SK-N-SH (cell line): ENCODE measurements around the gene KCNQ4. TPM values are rescaled to one million over a fixed set of nuclear protein-coding genes. Genes with fewer than 3 reads are reported as not detected.

ENCODE experiments used
- CTCF ChIA-PET: fragments of 300-600, 350-600 bp; formaldehyde crosslinking; extraction: SDS; loops from one replicate; lab custom pipeline; 2021; lab: Yijun Ruan, JAX
- POLR2A ChIA-PET: fragments of 350-600 bp; sonication (Branson Sonifier 250); formaldehyde crosslinking; extraction: SDS; loops from one replicate; lab custom pipeline; 2020; ENCODE audit warnings: antibody characterized with exemption, inconsistent platforms; lab: Yijun Ruan, JAX
- DNase-seq: peaks from one replicate; pipeline ENCODE4 v3.0.0; 2012
- H2AFZ ChIP-seq: fragments of 200-600 bp; sonication (generic); 2 replicates; pipeline ENCODE4 v1.8.1; 2016; ENCODE audit warnings: antibody characterized with exemption, mild to moderate bottlenecking, low read depth
- H3F3A ChIP-seq: fragments of 200-600 bp; sonication (generic); replicated peaks from 2 replicates; pipeline ENCODE3; 2016; ENCODE audit warnings: antibody characterized with exemption, mild to moderate bottlenecking; ENCODE audit not compliant: insufficient read depth
- H3K27ac ChIP-seq, 2 experiments: fragments of 200-500 bp in 1 of 2; fragments of 200-600 bp in 1 of 2; sonication (Bioruptor generic) in 1 of 2; sonication (generic), shearing (Covaris generic) in 1 of 2; 2 replicates each; pipeline versions ENCODE4 v1.5.1 to v1.6.1; 2014 to 2016; ENCODE audit warnings: low read depth in 2 of 2, inconsistent platforms in 1 of 2, low read length in 1 of 2, mild to moderate bottlenecking in 1 of 2, mixed read lengths in 1 of 2
- H3K27me3 ChIP-seq: fragments of 200-600 bp; sonication (generic), shearing (Covaris generic); 2 replicates; pipeline ENCODE4 v1.6.1; 2016; ENCODE audit warnings: mixed run types; ENCODE audit not compliant: insufficient read depth
- H3K36me3 ChIP-seq, 2 experiments: fragments of 200-500 bp in 1 of 2; fragments of 200-600 bp in 1 of 2; sonication (Bioruptor generic) in 1 of 2; sonication (generic) in 1 of 2; replicated peaks in 1 of 2; 2 replicates each; pipeline versions ENCODE3 to v1.5.1; 2014 to 2016; ENCODE audit warnings: low read length in 1 of 2, mild to moderate bottlenecking in 1 of 2; ENCODE audit not compliant: insufficient read depth in 2 of 2, control insufficient read depth in 1 of 2
- H3K4me1 ChIP-seq, 2 experiments: fragments of 200-500 bp in 1 of 2; fragments of 200-600 bp in 1 of 2; sonication (Bioruptor generic) in 1 of 2; sonication (generic), shearing (Covaris generic) in 1 of 2; 2 replicates each; pipeline versions ENCODE4 v1.5.1 to v1.6.1; 2014 to 2016; ENCODE audit warnings: low read depth in 1 of 2, low read length in 1 of 2, mixed run types in 1 of 2; ENCODE audit not compliant: insufficient read depth in 2 of 2, control insufficient read depth in 1 of 2
- H3K4me2 ChIP-seq: fragments of 200-600 bp; sonication (generic), shearing (Covaris generic); 2 replicates; pipeline ENCODE4 v1.6.1; 2017; ENCODE audit warnings: mixed run types
- H3K4me3 ChIP-seq, 2 experiments: fragments of 200-500 bp in 1 of 2; fragments of 200-600 bp in 1 of 2; sonication (Bioruptor generic) in 1 of 2; sonication (generic), shearing (Covaris generic) in 1 of 2; 2 replicates each; pipeline versions ENCODE4 v1.5.1 to v1.8.1; 2014 to 2016; ENCODE audit warnings: low read depth in 2 of 2, inconsistent platforms in 1 of 2, low read length in 1 of 2, mild to moderate bottlenecking in 1 of 2, mixed read lengths in 1 of 2, moderate library complexity in 1 of 2
- H3K79me2 ChIP-seq: fragments of 200-600 bp; sonication (generic); 2 replicates; pipeline ENCODE4 v1.8.1; 2017; ENCODE audit warnings: mild to moderate bottlenecking; ENCODE audit not compliant: insufficient read depth
- H3K9ac ChIP-seq: fragments of 200-600 bp; sonication (generic); 2 replicates; pipeline ENCODE4 v1.6.1; 2017; ENCODE audit warnings: mixed run types
- H3K9me2 ChIP-seq: fragments of 200-600 bp; sonication (generic); 2 replicates; pipeline ENCODE4 v1.6.1; 2017; ENCODE audit warnings: mixed run types
- H3K9me3 ChIP-seq: fragments of 200-600 bp; sonication (generic); 2 replicates; pipeline ENCODE4 v1.6.1; 2017; ENCODE audit warnings: mixed run types, mild to moderate bottlenecking, moderate library complexity
- H4K20me1 ChIP-seq: fragments of 200-600 bp; sonication (generic); 2 replicates; pipeline ENCODE4 v1.6.1; 2017; ENCODE audit warnings: mild to moderate bottlenecking, mixed run types; ENCODE audit not compliant: insufficient read depth
- EP300 ChIP-seq, 2 experiments: IDR thresholded peaks; 2 replicates each; pipeline versions ENCODE4 v1.4.0 to v1.6.1; 2012; ENCODE audit warnings: borderline replicate concordance in 1 of 2, low read depth in 1 of 2, low read length in 1 of 2
- FOSL2 ChIP-seq: IDR thresholded peaks from 2 replicates; pipeline ENCODE4 v1.4.0; 2012; ENCODE audit warnings: low read depth, mild to moderate bottlenecking, moderate library complexity, borderline replicate concordance
- JUND ChIP-seq: IDR thresholded peaks from 2 replicates; pipeline ENCODE4 v1.4.0; 2012
- MEF2A ChIP-seq: IDR thresholded peaks from 2 replicates; pipeline ENCODE4 v1.4.0; 2012; ENCODE audit warnings: low read depth, borderline replicate concordance
- MXI1 ChIP-seq: IDR thresholded peaks from 2 replicates; pipeline ENCODE4 v1.6.1; 2012; ENCODE audit warnings: mild to moderate bottlenecking, low read depth, low read length, improper control_type of control experiment
- NRF1 ChIP-seq: IDR thresholded peaks from 2 replicates; pipeline ENCODE4 v1.6.1; 2012; ENCODE audit warnings: low read depth, mild to moderate bottlenecking, low read length
- RCOR1 ChIP-seq: fragments of 150-350 bp; IDR thresholded peaks from 2 replicates; pipeline ENCODE4 v1.6.1; 2017; ENCODE audit warnings: antibody characterized with exemption, low read length
- RFX5 ChIP-seq: IDR thresholded peaks from 2 replicates; pipeline ENCODE4 v1.6.1; 2012; ENCODE audit warnings: mild to moderate bottlenecking, improper control_type of control experiment, low read length
- TEAD4 ChIP-seq: IDR thresholded peaks from 2 replicates; pipeline ENCODE4 v1.4.0; 2012; ENCODE audit warnings: mild to moderate bottlenecking, borderline replicate concordance; ENCODE audit not compliant: insufficient read depth
- WGBS: methylation state at CpG from one replicate; pipeline ENCODE4 v1.1.6; 2017; ENCODE audit warnings: low lambda C conversion rate; 5-methylcytosine and 5-hydroxymethylcytosine counted together
- polyA plus RNA-seq, 3 experiments: library from polyadenylated mRNA; depleted of rRNA; stranded (reverse); fragments of >200 nt; gene quantifications; 2 replicates each; pipeline ENCODE4 v1.2.3, GENCODE V29; 2012
- TF ChIP-seq, protein P1 (sequence below): fragments of 150-350 bp; IDR thresholded peaks from 2 replicates; pipeline ENCODE4 v1.6.1; 2016; ENCODE audit warnings: mild to moderate bottlenecking, low read depth, low read length
- TF ChIP-seq, protein P2 (sequence below): IDR thresholded peaks from 2 replicates; pipeline ENCODE4 v1.4.0; 2012; ENCODE audit warnings: low read depth
- TF ChIP-seq, protein P3 (sequence below): fragments of 150-350 bp; IDR thresholded peaks from 2 replicates; pipeline ENCODE4 v1.6.1; 2017; ENCODE audit warnings: antibody characterized with exemption, low read length, low read depth, borderline replicate concordance

KCNQ4 gene
- polyA plus RNA-seq, 1 of the 3 experiments (the other 2 are of a cell fraction): 0.15 TPM

DNA sequence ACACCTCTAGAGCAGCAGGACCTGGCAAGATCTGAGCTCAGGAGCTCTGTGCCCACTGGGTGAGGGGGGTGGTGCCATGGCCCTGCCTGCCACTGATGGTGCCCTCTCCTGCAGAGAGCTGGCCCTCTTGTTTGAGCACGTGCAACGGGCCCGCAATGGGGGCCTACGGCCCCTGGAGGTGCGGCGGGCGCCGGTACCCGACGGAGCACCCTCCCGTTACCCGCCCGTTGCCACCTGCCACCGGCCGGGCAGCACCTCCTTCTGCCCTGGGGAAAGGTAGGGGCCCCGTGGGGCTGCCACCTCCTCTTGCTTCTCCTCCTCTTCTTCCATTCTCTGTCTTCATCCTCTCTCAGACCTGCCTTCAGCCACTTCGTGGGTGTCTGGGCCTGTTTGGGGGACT is 40.4 kb downstream of the KCNQ4 start:
- Histone ChIP-seq H2AFZ (no peak overlapping the region), H3K27me3 (no peaks in the 10 kb centered on the region), H3K27ac (no peak overlapping the region), H3K9me2 (no peaks in the 10 kb centered on the region), H3K4me3 (no peak overlapping the region), H3F3A (peaks cover 3% of the 10 kb centered on the region), H3K9me3 (no peaks in the 10 kb centered on the region), H3K4me2 (no peak overlapping the region), H3K9ac (no peak overlapping the region), H3K36me3 (no peaks in the 10 kb centered on the region), H4K20me1 (no peaks in the 10 kb centered on the region), H3K4me1 (peaks cover 12 to 24% of the 10 kb centered on the region in 2 experiments; a peak in 2 of 4 replicates), H3K79me2 (no peaks in the 10 kb centered on the region)
- no peak for TF ChIP-seq TEAD4
- no peak for TF ChIP-seq NRF1
- no peak for TF ChIP-seq MXI1
- TF ChIP-seq, protein P1, sequence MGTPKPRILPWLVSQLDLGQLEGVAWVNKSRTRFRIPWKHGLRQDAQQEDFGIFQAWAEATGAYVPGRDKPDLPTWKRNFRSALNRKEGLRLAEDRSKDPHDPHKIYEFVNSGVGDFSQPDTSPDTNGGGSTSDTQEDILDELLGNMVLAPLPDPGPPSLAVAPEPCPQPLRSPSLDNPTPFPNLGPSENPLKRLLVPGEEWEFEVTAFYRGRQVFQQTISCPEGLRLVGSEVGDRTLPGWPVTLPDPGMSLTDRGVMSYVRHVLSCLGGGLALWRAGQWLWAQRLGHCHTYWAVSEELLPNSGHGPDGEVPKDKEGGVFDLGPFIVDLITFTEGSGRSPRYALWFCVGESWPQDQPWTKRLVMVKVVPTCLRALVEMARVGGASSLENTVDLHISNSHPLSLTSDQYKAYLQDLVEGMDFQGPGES: no peak
- no peak for DNase-seq
- 70% methylated on average over 6 of the region's 17 CpGs for WGBS
- POLR2A ChIA-PET: no interaction called here
- CTCF ChIA-PET: interaction anchor here (0.9 to 1.9 kb wide), 3 partner anchors 24 to 50 kb away, joined by 3 to 6 read pairs (median 6); no protein-coding TSS in a partner anchor

DNA sequence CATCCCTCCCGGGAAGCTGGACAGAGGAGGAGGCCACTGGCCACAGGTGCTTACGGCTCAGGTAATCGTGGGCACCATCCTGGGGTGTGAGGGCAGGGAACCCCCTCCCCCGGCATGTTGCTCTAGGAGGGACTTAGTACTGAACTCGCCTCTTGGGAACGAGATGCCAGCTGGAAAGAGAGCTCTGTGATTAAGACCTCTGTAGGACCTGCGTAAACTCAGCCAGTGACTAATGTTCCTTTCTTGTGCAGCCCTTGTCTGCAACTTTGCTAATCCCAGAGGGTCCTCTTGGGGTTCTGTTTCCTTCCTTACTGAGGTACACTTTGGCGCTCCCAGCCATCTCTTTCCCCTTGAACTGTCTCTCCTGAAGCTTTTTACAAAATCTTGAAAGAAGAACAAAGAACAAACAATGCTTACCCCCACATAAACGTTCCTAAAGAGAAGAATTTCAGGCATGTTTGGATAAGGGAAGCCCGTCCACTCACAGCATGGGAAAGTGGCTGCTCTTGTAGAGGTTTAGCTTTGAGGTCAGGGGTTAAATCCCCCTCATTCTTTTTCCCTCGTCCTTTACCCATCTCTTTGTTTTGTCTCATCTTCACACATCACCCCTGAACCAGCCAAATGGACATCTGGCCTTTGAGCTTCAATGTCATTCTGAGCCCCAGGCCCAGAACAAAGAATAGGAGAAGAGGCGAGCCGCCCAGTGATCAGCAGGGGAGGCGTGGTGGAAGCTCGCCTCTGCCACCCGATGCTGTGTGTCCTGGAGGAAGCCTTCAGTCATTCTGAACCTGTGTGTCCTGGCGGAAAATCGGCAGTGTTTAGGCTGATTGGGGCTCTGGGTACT is 41.2 kb downstream of the KCNQ4 start:
- Histone ChIP-seq H3K9ac (no peak overlapping the region), H3K27ac (peak overlapping the region in 1 of 2 experiments; percentile 30; a peak in 1 of 4 replicates), H3F3A (peaks cover 3% of the 10 kb centered on the region), H4K20me1 (no peaks in the 10 kb centered on the region), H3K9me3 (no peaks in the 10 kb centered on the region), H3K4me3 (no peak overlapping the region), H3K36me3 (no peaks in the 10 kb centered on the region), H3K4me2 (0 out of 2 replicates have a peak overlapping the region, but pooled peaks have one; percentile 15), H3K4me1 (peaks cover 12 to 24% of the 10 kb centered on the region in 2 experiments; a peak in 2 of 4 replicates), H3K27me3 (no peaks in the 10 kb centered on the region), H3K9me2 (no peaks in the 10 kb centered on the region), H2AFZ (0 out of 2 replicates have a peak overlapping the region, but pooled peaks have one; percentile 14), H3K79me2 (no peaks in the 10 kb centered on the region)
- TF ChIP-seq MEF2A (no peak), FOSL2 (no peak), EP300 (IDR thresholded peaks at IDR 0.05; ENCODE audit: borderline replicate concordance in 1 of 2, low read depth in 1 of 2, low read length in 1 of 2) (no peak)
- POLR2A ChIA-PET: no interaction called here
- DNase-seq: no peak
- CTCF ChIA-PET: interaction anchor here (1.0 to 1.9 kb wide), 4 partner anchors 10 to 239 kb away, joined by 3 to 6 read pairs (median 4); no protein-coding TSS in a partner anchor
- WGBS: 75% methylated on average over 15 of the region's 18 CpGs

DNA sequence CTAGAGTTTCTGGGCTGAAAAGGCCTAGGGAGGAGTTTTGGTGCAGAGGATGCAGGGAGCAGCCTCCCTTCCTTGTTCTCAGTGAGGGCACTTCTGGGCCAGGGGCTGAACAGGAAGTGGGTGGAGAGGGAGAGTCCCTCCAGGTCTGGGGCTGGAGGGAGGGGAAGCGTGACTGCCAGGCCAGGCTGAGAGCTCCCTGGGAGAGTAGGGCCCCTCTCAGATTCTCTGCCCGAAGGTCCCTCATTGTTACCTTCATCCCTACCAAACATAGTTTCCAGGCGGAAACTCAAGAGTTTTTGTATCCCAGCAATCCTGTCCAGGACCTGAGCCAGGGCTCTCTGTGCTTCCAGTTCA is 41.8 kb downstream of the KCNQ4 start:
- no peaks in the 10 kb centered on the region for H4K20me1 ChIP-seq
- H3F3A ChIP-seq: peaks cover 3% of the 10 kb centered on the region
- no peaks in the 10 kb centered on the region for H3K27me3 ChIP-seq
- no peaks in the 10 kb centered on the region for H3K79me2 ChIP-seq
- H2AFZ ChIP-seq: 0 out of 2 replicates have a peak overlapping the region, but pooled peaks have one; percentile 14
- WGBS: 82% methylated on average over 2 of the region's 3 CpGs
- H3K4me1 ChIP-seq: peaks cover 12 to 22% of the 10 kb centered on the region in 2 experiments; a peak in 2 of 4 replicates
- DNase-seq: no peak
- H3K4me2 ChIP-seq: 0 out of 2 replicates have a peak overlapping the region, but pooled peaks have one; percentile 15
- no peaks in the 10 kb centered on the region for H3K9me3 ChIP-seq
- ChIA-PET CTCF (interaction anchor here (1.0 to 1.9 kb wide), 3 partner anchors 10 to 240 kb away, joined by 3 to 6 read pairs (median 4); no protein-coding TSS in a partner anchor), POLR2A (no interaction called here)
- no peaks in the 10 kb centered on the region for H3K9me2 ChIP-seq
- no peak overlapping the region for H3K9ac ChIP-seq
- no peak overlapping the region for H3K4me3 ChIP-seq
- 0 out of 4 replicates have a peak overlapping the region, but pooled peaks of 1 of the 2 experiments have one; percentile 30 for H3K27ac ChIP-seq
- H3K36me3 ChIP-seq: no peaks in the 10 kb centered on the region
- TF ChIP-seq JUND (no peak), RFX5 (no peak), RCOR1 (no peak)
- TF ChIP-seq, protein P2, sequence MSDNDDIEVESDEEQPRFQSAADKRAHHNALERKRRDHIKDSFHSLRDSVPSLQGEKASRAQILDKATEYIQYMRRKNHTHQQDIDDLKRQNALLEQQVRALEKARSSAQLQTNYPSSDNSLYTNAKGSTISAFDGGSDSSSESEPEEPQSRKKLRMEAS: no peak
- TF ChIP-seq, protein P3, sequence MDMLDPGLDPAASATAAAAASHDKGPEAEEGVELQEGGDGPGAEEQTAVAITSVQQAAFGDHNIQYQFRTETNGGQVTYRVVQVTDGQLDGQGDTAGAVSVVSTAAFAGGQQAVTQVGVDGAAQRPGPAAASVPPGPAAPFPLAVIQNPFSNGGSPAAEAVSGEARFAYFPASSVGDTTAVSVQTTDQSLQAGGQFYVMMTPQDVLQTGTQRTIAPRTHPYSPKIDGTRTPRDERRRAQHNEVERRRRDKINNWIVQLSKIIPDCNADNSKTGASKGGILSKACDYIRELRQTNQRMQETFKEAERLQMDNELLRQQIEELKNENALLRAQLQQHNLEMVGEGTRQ: no peak
- TF ChIP-seq, protein P1: no peak
